Pulmonary artery endothelial cell (primary cell): ENCODE measurements around the gene RPS3A. TPM values are rescaled to one million over a fixed set of nuclear protein-coding genes. Genes with fewer than 3 reads are reported as not detected.
"Not testable (repeated sequence)": the region's sequence is repeated elsewhere in the genome, so short reads cannot be mapped to it uniquely, and the experiment has no call there.

Experiments used
- DNase-seq: peaks from one replicate; pipeline ENCODE4 v3.0.0-alpha.2; 2011; ENCODE audit warnings: low read depth, low spot score
- total RNA-seq: library from RNA; depleted of rRNA; stranded (reverse); fragments of >200 nt; gene quantifications from 2 replicates; pipeline ENCODE4 v1.2.3, GENCODE V29; 2014

Gene RPS3A
- total RNA-seq, result 1,655 and 2,296 TPM in 2 replicates

DNA sequence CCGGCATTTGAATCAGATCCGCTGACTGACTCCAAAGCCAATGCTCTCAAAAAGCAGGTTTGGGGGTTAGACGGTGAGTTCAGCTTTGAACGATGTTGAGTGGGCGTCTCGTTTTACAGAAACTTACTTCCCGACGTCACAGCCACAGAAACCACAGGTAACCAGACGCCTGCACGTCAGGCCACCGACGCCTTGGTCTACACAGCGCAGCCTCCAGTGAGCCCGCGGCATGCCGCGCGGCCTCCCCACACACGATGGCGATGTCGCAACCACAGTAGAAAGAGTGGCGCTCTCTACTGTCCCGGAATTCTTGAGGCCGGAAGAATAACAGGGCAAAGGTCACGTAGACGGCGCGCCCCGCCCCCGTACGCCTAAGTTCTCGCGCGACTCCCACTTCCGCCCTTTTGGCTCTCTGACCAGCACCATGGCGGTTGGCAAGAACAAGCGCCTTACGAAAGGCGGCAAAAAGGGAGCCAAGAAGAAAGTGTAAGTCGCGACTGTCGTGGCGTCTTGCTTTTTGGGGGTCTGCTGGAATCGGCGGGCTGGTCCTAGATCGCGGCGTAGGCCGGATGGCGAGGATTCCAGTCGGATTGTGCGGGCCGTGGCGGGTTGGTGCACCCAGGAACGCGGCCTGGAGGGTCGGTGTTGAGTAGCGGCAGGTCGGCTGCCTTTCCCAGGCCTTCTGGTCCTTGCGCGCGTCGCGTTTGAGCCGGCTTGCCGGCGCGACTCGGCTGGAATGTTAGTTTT is at the start of gene RPS3A:
Gene RPS3A, plus strand, starts transcription at position 400 of the 747 bp plus-strand sequence. Its CDS starts 25 bp downstream, at position 425.
- DNase-seq, result peak; percentile 94

GRCh38 chr4:151052785-151053184 is 46.6 kb upstream of the RPS3A start:
- no peak for DNase-seq

DNA sequence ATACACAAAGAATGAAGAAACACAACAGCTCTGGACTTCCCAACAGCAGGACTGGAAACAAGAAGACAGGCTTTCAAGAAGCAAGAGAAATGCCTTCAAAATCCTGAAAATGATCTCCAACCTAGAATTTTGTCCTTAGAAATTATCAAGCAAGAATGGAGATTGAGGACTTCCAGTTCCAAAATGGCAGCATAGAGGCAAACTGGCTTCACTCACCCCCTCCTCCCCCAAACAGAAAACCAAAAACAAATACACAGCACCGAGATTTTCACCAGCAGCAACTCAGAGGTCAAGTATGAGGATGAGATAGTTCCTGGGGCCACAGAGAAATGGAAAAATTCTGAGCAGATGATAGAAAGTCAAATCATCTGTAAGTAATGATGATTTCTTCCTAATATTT is 43.9 kb upstream of the RPS3A start:
- no peak for DNase-seq

DNA sequence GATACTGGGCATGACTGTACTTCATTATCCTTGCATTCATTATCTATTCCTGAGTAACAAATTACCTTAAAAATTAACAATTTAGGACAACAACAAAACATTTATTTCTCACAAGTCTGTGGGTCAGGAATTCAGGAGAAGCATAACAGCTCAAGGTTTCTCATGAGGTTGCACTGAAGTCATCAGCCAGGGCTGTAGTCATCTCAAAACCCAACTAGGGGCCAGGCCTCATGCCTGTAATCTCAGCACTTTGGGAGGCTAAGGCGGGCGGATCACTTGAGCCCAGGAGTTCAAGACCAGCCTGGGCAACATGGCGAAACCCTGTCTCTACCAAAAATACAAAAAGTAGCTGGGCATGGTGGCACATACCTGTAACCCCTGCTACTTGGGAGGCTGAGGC is 36.3 kb upstream of the RPS3A start:
- DNase-seq, result not testable (repeated sequence)

- DNase-seq, result no peak
These were observed 32.0 kb upstream of the RPS3A start for GRCh38 chr4:151067316-151067970.

DNA sequence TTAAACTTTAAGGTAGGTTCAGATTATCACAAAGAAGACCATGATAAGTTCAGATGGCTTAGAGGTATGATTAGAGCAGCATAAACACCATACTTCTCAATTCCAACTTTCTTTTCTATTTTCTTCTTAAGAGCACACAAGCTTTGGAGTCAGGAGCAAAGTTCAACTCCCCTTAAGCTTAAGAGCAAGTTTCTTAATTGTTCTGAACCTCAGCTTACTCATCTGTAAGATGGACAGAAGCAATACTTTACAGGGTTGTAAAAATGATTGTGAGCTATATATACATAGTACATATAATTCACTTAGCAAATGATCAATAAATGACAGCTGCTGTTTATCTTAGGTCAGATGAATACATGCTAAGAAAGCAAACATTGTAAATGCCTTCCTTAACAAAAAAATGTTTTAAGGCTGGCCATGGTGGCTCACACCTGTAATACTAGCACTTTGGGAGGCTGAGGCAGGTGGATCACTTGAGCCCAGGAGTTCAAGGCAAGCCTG is 25.0 kb upstream of the RPS3A start:
- no peak for DNase-seq

DNA sequence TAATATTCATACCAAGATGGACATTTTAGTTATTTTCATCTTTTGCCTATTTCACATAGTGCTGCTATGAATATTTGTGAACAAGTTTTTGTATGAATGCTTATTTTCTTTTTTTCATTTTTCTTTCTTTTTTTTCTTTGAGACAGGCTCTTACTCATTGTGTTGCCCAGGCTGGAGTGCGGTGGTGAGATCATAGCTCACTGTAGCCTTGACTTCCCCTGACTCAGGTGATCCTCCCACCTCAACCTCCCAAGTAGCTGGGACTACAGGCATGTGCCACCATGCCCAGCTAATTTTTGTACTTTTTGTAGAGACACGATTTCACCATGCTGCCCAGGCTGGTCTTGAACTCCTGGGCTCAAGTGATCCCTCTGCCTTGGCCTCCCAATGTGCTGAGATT is 21.4 kb upstream of the RPS3A start:
- DNase-seq, result not testable (repeated sequence)

GRCh38 chr4:151087467-151087866 is 12.0 kb upstream of the RPS3A start:
- no peak for DNase-seq

- DNase-seq, result no peak
These were observed 8.4 kb upstream of the RPS3A start for GRCh38 chr4:151091047-151091446.

DNA sequence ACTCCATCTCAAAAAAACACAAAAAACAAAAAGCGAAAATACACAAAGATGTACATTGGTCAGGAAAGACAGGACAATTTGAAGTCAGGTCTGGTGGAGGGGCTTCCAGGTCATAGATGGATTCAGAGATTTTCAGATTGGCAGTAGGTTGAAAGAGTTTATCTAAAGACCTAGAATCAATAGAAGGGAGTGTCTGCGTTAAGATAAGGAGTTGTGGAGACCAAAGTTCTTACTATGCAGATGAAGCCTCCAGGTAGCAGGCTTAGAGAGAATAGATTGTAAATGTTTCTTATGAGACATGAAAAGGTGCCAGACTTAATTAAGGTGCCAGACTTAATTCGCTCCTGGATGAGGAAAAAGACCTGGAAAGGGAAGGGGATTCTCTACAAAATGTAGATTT is 6.9 kb upstream of the RPS3A start:
- DNase-seq, result no peak

DNA sequence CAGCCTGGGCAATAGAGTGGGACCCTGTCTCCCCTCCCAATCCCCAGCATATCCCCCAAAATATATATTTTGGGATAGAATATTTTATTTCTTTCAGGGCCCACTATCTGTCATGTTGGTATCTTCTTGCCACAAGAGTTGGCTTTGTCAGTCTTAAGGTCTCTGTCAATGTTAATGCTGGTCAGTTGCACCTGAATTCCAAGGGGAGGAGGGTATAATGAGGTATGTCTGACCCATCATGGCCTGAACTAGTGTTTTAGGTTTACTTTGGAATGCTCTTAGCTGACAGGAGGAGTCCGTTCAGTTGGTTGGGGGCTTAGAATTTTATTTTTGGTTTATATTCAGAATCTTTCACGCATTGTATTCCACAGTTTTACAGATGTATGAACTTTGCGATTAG is 6.2 kb upstream of the RPS3A start:
- no peak for DNase-seq

DNA sequence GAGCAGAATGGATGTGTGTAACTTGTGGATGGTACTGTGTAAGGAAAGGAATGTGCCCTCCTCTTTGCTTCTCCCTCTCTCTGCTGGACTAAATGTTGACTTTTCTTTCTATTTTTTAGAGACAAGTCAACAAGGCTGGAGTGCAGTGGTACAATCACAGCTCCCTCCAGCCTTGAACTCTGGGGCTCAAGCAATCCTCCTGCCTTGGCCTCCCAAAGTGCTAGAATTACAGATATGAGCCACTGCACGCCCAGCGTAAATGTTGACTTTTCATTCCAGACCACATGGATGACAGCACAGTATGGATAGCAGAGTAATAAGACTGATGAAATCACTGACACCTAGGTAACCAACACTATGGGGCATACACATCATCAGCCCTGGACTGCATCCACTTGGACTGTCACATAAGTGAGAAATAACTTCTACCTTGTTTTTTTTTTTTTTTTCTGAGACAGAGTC is 5.1 kb upstream of the RPS3A start:
- DNase-seq, result no peak

GRCh38 chr4:151095142-151095541 is 4.3 kb upstream of the RPS3A start:
- DNase-seq, result no peak

DNA sequence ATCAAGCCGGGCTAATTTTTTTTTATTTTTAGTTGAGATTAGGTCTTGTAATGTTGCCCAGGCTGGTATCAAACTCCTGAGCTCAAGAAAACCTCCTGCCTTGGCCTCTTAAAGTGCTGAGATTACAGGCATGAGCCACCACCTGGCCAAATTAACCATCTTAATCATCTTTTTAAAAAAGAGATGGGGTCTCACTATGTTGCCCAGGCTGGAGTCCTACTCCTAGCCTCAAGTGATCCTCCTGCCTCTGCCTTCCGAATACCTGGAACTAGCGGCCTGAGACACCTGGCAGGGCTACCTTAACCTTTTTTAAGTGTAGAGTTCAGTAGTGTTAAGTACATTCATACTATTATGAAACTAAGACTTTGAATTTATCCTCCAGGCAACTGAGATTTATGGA is 1.7 kb upstream of the RPS3A start:
- no peak for DNase-seq

- no peak for DNase-seq
These were observed 524 bp upstream of the RPS3A start for GRCh38 chr4:151098979-151099228.

GRCh38 chr4:151099976-151100417 is 569 bp downstream of the RPS3A start:
- DNase-seq, result no peak

DNA sequence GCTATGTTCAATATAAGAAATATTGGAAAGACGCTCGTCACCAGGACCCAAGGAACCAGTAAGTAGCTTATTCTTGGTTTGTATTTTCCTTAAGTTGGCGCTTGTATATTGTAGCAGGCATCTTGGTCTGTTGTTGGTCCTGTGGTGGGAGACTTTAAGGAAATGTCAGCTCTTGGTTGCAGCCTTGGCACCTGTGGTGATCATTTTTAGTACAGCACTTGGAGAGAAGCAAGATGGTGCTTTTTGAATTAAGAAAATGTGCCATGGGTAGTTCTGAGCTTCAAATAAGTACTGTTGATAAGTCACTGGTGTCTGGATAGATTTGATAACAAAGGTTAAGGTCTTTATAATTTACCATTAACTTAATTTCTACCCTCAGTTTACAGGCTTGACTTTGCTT is 1.1 kb downstream of the RPS3A start:
- no peak for DNase-seq

DNA sequence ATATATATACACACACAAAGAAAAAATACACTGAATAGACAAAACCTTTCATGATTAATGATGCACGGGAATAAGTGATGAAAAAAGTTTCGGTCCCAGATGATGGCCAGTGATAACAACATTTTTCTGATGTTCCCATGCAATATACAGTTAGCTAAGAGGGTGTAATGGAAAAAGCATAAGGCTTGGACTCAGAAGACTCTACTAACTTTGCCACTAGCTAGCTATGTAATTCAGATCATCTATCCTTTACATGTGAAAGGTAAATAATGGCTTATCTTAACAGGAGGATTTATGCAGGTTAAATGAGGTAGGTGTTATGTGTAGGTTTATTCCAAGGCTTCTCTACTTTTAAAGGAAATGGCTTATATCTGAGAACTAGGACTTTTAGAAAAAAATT is 4.3 kb downstream of the RPS3A start:
- no peak for DNase-seq

GRCh38 chr4:151104621-151105020 is 5.2 kb downstream of the RPS3A start:
- DNase-seq, result no peak

DNA sequence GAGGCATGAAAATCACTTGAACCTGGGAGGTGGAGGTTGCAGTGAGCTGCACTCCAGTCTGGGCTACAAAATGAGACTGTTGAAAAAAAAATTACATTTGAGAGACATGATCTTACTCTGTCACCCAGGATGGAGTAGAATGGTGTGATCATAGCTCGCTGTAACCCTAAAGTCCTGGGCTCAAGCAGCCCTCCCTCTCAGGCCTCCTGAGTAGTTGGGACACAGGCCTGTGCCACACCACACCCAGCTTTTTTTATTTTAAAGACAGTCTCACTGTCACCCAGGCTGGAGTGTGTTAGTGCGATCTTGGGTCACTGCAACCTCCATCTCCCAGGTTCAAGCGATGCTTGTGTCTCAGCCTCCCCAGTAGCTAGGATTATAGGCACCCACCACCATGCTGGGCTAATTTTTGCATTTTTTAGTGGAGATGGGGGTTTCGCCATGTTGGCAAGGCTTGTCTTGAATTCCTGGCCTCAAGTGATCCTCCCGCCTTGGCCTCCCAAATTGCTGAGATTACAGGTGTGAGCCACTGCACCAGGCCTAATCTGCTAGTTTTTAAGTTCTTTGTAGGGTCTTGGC is 6.1 kb downstream of the RPS3A start:
- no peak for DNase-seq

DNA sequence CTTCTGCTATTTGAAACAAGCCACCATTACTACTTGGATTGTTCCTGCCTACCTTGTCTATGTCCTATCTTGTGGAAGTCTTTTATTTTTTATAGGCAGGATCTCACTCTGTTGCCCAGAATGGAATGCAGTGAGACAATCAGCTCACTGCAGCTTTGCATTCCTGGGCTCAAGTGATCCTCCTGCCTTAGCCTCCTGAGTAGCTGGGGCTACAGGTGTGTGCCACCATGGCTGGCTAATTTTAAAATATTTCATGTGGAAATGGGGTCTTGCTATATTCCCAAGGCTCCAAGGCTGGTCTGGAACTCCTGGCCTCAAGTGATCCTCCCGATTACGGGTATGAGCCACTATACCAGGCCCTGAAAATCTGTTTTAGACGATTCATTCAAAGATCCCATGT is 7.6 kb downstream of the RPS3A start:
- DNase-seq, result no peak

DNA sequence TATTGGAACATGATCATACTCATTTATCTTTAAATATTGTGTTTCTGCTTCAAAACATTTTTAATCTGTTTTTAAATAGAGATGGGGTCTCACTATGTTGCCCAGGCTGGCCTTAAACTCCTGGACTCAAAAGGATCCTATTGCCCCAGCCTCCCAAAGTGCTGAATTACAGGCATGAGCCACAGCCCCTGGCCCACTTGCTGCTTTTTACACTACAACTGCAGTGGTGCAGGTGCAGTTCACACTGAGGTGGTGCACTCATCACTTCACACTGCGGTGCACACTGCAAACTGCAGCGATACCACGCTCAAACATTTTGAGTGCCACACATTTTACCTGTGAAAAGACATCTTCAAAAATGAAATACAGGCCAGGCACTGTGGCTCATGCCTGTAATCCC is 10.8 kb downstream of the RPS3A start:
- DNase-seq, result no peak

- DNase-seq, result no peak
These were observed 14.9 kb downstream of the RPS3A start for GRCh38 chr4:151114338-151114737.
